HG02588 (cell line): ENCODE data around the gene KCNK1.

Source experiments
- ATAC-seq: cut with Tn5 transposase; IDR thresholded peaks from one replicate; pipeline ENCODE4 v1.9.1; 2021; ENCODE audit warnings: mild to moderate bottlenecking, moderate library complexity; ENCODE audit not compliant: unreplicated experiment

The KCNK1 gene

DNA sequence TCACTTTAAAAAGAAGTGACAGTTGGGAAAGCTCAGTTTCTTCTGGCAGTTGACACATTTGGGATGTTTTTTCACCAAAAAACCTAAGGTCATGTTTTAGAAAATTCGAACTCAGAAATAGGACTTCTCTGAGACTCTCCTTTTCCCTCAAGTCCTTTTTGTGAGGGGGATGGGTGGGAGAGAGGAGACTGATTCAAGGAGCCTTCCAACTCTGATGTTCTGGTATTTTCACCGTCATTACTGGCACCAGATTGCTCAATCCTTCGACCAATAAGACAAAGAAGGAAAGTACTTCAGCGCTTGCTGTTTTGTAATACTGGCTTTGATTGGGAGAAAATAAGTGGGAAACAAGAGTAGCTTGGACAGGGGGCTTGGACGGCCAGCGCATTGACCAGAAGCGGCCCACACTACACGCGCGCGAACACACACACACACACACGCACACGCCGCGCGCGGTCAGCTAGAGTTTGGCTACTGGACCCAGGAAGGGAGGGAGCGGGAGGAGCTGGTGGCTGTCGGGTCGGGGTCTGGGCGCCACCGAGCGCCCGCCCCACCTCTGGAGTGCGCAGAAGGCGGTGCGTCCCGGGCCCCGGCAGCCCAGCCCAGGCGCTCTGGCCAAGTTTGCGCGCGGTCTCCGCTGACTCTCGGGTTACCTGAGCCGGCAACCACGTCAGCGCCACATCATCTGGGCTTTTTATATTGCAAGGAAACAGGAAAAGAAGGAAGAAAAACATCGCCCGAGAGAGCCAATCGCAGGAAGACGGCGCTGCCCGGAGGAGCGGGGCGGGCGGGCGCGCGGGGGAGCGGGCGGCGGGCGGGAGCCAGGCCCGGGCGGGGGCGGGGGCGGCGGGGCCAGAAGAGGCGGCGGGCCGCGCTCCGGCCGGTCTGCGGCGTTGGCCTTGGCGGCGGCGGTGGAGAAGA is at the start of gene KCNK1:
Gene KCNK1, plus strand, starts transcription at position 855 of the 921 bp plus-strand sequence. Its CDS starts 66 bp downstream, at position 921.
- no peak for ATAC-seq

- ATAC-seq = no peak
These were observed 48.6 kb upstream of the KCNK1 start for GRCh38 chr1:233565313-233565712.

DNA sequence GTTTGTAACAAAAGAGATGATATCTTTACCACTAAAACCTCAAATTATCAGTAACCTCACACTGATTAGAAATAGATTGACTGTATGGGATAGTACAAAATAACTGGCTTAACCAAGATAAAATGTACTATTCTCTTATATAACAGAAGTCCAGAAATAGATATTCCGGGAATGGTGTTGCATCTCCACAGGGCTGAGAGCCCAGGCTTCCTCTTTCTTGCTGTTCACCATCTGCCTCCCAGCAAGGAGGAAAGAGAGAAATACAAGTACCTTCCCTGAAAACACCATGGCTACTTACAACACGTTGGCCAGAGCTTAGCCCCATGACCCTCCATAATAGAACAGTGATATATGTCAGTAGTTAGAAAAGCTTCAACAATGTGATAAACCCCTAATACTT is 47.0 kb upstream of the KCNK1 start:
- no peak for ATAC-seq

GRCh38 chr1:233569636-233570035 is 44.3 kb upstream of the KCNK1 start:
- ATAC-seq = no peak

- no peak for ATAC-seq
These were observed 43.7 kb upstream of the KCNK1 start for GRCh38 chr1:233570216-233570615.

DNA sequence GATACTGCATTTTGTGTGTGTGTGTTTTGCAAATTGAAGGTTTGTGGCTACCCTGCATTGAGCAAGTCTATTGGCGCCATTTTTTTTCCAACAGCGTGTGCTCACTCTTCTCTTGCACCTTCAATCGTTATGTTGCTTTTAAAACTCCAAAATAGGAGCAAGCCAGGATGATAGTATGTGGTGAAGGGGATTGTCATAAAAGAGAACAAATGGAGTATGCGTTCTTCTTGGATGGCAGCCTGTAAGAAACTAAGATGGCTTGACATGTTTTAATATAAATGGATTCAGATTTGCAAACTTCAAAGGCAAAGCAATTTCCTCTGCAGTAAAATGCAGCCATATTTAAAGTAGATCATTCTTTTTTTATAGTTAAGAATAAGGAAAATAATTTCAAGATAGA is 43.2 kb upstream of the KCNK1 start:
- ATAC-seq = no peak

DNA sequence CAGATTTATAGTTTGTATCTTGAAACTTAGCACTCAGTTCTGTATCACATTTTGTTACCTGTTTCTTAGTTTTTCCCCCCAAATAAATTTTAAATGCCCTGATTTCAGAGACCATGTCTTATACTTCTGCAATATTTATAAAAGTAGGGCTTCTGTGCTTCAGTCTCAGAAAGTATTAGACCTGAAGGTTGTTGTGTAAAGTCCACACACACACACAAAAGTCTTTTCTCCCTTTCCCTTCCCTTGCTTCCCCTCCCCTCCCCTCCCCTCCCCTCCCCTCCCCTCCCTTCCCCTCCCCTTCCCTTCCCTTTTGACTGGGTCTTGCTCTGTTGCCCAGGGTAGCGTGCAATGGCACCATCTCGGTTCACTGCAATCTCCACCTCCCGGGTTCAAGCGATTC is 41.0 kb upstream of the KCNK1 start:
- no peak for ATAC-seq

- no peak for ATAC-seq
These were observed 38.5 kb upstream of the KCNK1 start for GRCh38 chr1:233575450-233575849.

GRCh38 chr1:233582439-233582838 is 31.5 kb upstream of the KCNK1 start:
- no peak for ATAC-seq

- no peak for ATAC-seq
These were observed 29.5 kb upstream of the KCNK1 start for GRCh38 chr1:233584376-233584775.

GRCh38 chr1:233584931-233585330 is 29.0 kb upstream of the KCNK1 start:
- no peak for ATAC-seq

DNA sequence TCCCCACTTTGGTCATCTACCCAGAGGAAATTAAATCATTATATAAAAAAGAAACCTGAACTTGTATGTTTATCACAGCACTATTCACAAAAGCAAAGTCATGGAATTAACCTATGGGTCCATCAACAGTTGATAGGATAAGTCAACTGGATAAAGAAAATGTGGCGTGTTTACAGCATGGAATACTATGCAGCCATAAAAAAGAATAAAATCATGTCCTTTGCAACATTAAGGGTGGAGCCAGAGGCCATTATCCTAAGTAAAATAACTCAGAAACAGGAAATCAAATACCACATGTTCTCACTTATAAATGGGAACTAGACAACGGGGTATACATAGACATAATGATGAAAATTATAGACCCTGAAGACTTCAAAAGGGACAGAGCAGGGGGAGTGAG is 27.6 kb upstream of the KCNK1 start:
- no peak for ATAC-seq

- no peak for ATAC-seq
These were observed 26.7 kb upstream of the KCNK1 start for GRCh38 chr1:233587196-233587595.

- no peak for ATAC-seq
These were observed 25.7 kb upstream of the KCNK1 start for GRCh38 chr1:233587958-233588799.

GRCh38 chr1:233597489-233597901 is 16.4 kb upstream of the KCNK1 start:
- ATAC-seq = no peak

GRCh38 chr1:233598891-233599541 is 14.9 kb upstream of the KCNK1 start:
- ATAC-seq = peak; percentile 86

DNA sequence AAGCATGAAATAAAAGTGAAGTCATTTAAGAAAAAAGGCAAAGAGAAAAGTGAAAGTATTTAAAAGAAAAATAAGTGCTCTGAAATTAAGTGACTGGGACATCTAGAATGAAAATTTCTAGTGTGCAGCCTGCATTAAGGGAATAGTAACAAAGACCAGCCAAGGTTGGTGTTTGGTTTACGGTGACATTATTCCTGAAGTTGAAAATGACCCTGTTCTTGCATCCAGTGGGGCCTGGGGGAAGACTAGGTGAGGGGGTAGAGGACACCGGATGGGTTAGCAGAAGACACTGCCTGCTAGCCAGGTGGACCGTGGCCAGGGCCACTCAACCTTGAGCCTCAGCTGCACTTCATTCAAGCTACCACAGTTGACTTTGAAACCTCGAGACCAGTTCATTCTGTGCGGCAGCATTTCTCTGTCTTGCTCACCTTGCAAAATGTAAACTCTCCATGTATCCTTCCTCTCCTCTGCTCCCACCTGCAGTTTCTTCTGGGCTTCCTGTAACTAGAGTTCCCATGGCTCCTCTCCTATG is 14.3 kb upstream of the KCNK1 start:
- no peak for ATAC-seq

DNA sequence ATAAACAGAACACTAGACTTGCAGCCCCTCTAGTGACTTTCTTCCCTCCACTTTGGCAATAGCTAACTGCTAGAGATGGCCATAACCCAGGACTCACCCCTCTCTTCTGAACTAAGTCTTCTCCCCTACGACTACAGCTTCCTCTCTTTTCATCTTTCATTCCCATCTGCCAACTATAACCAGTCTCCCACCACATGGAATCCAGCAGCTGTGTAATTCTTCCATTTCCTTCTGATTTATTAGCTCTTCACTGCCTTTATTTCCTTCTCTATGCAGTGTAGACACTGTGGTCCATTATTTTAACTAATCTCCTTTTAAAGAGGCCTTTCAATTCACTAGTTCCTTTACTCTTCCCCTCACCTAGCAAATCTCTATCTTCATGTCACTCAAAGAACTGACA is 13.4 kb upstream of the KCNK1 start:
- ATAC-seq = no peak

DNA sequence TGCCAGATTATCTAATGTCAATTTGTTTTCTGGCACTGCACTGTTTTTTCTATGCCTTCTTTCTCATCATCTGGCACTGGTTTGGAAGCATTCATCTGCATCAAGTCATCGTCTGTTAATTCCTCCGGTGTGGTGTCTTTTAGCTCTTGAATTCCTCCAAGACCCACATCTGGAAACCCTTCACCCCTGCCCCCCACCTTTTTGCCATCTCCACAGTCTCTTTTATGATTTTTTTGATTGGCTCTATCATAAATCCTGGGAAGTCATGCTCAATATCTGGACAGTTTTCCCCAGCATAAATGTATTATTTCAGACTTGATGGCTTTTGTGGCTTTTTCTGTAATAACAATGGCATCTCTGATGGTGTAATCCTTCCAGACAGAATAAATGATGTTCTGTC is 10.4 kb upstream of the KCNK1 start:
- ATAC-seq = no peak

GRCh38 chr1:233605205-233605604 is 8.7 kb upstream of the KCNK1 start:
- no peak for ATAC-seq

DNA sequence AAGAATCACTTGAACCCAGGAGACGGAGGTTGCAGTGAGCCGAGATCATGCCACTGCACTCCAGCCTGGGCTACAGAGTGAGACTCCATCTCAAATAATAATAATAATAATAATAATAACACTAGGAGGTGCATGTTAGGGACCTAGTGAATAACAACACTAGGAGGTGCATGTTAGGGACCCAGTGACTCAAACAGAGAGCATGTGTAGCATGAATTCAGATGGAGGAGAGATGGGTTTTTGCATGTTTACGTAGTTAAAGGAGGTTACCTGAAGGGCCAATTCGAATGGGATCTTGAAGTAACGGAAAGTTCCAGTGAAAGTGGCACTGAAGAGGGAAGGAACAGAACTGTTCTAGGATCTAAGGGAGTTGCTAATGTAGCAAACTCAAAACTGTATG is 7.1 kb upstream of the KCNK1 start:
- ATAC-seq = peak; percentile 23
